Fibroblast of skin of abdomen (primary cell): Measurements from ENCODE around the gene PEX7.
"Not testable (repeated sequence)": the region's sequence is repeated elsewhere in the genome, so short reads cannot be mapped to it uniquely, and the experiment has no call there.

ENCODE experiments used
- DNase-seq: peaks from one replicate; pipeline ENCODE4 v3.0.0-alpha.2; 2013

The PEX7 gene

DNA sequence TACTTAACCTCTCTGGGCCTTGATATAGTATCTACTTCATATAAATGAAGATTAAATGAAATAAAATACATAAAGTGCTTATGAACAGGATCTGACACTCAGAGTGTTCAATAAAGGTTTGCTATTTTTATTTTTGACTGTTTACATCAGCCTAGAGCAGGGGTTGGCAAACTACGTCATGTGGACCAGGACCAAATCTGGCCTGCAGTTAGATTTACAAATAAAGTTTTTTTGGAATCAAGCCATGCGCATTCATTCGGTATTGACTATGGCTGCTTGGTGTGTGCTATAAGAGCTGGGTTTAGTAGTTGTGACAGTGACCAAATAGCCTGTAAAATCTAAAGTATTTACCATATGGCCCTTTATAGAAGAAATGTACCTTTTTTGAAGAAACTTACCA, 20.8 kb downstream of the PEX7 start:
- DNase-seq = no peak

DNA sequence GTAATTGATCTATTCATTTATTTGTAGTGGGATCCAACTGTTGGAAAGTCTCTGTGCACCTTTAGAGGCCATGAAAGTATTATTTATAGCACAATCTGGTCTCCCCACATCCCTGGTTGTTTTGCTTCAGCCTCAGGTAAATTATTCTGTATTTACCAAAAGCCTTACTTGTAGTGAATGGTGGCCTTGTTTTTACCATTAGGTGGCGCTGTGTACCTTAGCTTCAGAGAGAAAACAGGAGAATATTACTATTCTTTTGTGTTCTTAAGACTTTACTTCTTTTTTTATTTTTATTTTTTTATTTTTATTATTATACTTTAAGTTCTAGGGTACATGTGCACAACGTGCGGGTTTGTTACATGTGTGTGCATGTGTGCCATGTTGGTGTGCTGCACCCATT, 23.7 kb downstream of the PEX7 start:
- peak; percentile 38 for DNase-seq

DNA sequence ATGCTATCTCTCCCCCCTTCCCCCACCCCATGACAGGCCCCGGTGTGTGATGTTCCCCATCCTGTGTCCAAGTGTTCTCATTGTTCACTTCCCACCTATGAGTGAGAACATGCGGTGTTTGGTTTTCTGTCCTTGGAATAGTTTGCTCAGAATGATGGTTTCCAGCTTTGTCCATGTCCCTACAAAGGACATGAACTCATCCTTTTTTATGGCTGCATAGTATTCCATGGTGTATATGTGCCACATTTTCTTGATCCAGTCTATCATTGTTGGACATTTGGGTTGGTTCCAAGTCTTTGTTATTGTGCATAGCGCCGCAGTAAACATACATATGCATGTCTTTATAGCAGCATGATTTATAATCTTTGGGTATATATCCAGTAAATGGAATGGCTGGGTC, 24.1 kb downstream of the PEX7 start:
- not testable (repeated sequence) for DNase-seq

DNA sequence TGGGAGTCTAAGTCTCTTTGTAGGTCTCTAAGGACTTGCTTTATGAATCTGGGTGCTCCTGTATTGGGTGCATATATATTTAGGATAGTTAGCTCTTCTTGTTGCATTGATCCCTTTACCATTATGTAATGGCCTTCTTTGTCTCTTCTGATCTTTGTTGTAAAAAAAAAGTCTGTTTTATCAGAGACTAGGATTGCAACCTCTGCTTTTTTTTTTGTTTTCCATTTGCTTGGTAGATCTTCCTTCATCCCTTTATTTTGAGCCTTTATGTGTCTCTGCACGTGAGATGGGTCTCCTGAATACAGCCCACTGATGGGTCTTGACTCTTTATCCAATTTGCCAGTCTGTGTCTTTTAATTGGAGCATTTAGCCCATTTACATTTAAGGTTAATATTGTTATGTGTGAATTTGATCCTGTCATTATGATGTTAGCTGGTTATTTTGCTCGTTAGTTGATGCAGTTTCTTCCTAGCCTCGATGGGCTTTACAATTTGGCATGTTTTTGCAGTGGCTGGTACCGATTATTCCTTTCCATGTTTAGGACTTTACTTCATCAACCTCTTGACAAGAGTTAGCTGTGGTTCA, 27.7 kb downstream of the PEX7 start:
- DNase-seq = peak; percentile 20

DNA sequence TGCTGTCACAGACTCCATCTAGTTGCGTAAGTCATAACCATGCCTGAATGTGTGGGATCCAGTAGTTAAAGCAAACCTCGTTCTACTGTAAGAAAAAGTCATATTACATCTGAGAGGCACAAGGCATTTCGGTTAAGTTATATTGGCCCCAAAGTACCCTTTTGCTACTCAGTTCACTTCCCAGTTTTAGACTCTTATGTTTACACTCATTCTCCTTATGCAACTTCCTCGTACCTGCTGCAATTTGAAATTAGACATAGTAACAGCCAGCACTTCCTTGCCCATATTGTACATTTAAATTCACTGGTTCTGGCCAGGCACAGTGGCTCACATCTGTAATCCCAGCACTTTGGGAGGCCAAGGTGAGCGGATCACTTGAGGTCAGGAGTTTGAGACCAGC, 37.0 kb downstream of the PEX7 start:
- no peak for DNase-seq

DNA sequence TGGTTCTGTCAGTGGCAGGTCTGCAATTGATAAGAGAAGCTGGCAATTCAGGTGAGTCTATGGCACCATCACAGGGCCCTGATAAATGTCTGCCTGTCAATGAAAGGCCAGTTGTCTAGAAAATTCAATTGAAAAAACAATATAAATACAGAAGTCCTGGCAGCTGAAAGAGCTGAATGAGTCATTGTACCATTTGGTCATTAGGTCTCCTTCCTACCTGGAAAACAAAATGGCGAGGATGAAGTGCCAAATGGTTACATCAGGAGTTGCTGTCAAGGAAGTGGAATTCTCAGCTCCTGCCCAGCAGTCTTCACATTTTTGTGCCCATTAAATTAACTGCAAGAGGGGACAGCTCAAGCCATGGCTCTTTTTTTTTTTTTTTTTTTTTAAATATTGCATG, 37.7 kb downstream of the PEX7 start:
- no peak for DNase-seq

DNA sequence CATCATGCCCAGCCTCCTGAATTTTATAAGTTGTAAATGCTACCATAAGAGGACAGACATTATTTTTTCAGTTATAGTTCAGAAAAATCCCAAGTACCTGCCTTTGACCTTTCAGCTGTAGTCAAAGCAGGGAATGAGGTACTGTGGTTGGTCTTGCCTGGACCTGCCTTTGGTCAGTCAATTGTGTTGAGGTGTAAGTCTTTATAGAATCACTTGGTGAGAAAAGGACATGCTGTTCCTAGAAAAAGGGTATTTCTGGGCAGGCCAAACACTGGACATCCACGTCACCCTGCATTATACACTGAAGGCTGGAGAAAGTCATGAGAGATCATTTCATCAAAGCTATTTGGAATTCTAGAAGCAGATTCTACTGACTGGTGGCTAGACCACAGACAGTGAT, 40.3 kb downstream of the PEX7 start:
- no peak for DNase-seq

DNA sequence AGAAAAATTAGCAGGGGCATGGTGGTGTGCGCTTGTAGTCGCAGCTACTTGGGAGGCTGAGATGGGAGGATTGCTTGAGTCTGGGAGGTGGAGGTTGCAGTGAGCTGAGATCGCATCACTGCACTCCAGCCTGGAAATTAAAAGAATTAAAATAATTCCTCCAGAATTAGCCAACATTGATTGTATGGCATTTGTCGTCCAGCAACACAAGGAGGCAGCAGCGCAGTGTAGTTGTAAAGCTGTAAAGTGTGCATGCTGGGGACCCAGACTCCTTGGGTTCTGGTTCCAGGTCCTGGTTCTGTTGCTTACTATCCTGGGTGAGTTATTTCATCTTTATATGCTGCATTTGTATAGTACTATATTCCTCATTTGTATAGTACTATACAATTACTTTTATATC, 41.4 kb downstream of the PEX7 start:
- no peak for DNase-seq

DNA sequence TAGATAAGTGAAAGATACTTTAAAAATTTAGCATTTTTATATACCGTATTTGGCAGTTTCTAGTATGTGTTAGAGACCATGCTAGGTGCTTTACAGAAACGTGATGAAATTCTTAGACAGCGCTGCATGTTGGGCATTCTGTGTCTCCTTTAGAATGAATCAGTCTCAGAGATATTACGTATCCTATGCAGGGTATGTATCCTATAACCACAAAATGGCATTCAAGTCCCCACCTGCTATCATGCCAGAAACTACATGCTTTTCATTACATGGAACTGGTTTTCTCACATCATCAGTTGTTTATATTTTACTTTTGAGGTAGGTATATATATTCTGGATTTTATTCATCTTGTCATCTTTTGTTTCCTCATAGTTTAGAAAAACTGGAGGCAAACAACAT, 42.3 kb downstream of the PEX7 start:
- no peak for DNase-seq

DNA sequence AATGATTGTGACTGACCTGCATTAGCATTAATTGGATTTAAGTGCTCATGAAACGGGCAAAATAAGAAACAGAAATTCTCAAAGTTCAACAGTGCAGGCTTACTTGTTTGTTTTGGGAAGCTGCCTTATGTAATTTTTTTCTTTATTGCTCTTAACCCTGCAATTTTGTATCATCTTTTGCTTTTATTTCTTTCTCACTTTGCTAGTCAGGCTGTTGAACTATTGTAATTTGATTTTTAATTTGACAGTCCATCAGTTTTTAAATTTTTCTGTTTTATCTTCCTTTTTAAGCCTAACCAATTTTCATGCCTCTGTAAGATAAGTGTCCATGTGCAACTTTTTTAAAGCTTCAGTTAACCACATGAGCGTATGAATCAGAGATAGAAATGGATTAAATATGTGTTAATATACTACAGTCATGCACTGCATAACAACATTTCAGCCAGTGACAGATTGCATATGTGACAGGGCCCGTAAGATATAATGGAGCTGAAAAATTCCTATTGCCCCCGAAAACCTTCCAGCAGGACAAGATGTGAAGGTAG, 44.6 kb downstream of the PEX7 start:
- peak; percentile 14 for DNase-seq

DNA sequence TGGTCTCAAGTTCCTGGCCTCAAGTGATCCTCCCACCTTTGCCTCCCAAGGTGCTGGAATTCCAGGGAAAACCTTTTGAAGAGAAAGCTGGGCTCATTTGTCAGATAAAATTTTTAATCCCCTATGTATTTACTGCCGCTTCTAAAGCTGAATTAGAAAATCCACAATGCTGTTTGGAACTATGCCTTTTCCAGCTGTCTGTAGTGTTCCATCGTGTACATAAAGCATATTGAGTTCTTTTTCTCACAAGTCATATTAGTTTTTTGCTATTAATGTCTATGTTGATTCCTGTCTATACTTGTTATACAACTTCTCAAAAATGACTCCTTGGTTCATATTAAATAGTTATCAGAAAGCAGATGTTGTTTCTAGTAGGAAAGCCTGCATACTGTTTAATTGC, 47.1 kb downstream of the PEX7 start:
- DNase-seq = no peak

DNA sequence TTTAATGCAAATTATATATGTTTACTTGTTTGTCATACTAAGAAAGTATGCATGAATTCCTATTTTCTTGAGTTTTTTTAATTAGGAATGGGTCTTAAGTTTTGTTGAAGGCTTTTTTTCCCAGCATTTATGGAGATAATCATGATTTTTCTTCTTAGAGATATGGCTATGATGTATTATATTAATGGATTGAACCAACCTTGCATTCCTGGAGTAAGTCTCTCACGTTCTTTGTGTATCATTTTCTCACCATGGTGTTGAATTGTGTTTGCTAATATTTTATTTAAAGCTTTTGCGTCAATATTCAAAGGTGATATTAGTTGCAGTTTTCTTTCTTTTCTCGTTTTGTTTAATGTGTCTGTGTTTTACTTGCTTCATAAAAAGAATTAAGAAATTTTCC, 51.4 kb downstream of the PEX7 start:
- no peak for DNase-seq

DNA sequence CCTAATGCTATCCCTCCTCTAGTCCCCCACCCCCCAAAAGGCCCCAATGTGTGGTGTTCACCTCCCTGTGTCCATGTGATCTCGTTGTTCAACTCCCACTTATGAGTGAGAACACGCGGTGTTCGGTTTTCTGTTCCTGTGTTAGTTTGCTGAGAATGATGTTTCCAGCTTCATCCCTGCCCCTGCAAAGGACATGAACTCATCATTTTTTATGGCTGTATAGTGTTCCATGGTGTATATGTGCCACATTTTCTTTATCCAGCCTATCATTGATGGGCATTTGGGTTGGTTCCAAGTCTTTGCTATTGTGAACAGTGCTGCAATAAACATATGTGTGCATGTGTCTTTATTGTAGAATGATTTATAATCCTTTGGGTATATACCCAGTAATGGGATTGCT, 54.1 kb downstream of the PEX7 start:
- DNase-seq = not testable (repeated sequence)

DNA sequence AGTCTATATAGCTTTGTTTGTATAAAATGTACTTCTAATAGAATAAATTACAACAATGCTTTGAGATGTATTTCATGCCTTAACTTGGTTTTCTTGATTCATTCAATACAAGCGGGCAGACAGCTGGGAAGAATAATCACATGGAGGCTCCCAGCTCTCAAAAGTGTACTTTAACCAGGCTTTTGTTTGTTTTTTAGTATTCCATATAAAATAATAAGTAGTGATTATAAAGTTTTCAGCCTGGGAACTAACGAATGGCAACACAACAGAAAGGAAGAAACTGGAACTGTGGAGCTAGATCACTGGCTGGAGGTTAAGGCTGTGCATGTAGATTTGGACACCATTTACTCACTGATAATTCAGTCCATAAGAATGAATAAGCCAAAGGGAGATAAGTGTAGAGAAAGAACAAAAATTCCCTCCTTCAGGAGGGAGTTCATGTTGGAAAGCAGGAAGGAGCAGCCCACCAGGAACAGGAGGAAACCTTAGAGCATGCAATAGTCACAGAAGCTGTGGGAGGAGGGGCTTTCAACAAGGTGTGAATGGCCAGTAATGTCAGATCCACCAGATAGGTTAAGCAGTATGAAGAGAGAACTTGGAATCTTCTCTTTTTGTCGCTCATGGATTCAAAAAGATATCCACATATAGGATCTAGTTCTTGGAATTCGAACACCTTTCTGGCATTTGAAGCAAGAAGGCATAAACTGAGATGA, 58.5 kb downstream of the PEX7 start:
- no peak for DNase-seq

DNA sequence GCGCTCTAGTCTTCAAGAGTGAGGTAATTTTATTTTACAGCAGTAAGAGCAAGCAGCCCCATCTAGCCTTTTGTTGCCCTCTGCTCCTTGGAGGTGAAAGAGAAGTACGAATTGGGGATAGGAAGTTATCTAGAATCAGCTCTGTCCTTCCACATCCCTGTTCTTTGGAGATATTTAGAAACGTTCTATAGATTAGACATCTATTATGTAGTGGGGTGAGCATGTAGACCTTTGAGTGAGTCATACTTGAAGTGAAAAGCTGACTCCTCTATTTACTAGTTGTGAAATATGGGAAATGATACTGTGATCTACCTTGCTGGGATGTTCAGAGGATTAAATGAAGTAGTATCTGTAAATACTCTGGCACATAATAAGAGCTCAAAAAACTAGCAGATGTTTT, 63.7 kb downstream of the PEX7 start:
- DNase-seq = no peak

DNA sequence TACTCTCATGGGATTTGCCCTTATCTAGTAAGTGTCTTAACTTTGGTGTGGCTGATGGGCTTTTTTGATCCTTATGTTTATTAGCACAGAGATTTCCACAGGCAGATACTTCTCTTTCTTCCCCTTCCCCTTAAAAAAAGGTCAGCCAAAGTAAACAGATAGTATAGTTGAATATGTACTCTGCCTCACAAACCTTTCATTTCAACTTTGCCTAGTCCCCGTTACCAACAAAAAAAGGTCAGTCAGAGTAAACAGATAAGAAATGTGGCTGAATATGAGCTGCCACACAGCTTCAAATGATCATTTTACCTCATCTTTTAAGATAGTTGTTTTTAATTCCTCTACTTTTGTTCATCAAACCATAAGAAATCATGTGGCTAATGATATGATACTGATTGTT, 65.6 kb downstream of the PEX7 start:
- no peak for DNase-seq

DNA sequence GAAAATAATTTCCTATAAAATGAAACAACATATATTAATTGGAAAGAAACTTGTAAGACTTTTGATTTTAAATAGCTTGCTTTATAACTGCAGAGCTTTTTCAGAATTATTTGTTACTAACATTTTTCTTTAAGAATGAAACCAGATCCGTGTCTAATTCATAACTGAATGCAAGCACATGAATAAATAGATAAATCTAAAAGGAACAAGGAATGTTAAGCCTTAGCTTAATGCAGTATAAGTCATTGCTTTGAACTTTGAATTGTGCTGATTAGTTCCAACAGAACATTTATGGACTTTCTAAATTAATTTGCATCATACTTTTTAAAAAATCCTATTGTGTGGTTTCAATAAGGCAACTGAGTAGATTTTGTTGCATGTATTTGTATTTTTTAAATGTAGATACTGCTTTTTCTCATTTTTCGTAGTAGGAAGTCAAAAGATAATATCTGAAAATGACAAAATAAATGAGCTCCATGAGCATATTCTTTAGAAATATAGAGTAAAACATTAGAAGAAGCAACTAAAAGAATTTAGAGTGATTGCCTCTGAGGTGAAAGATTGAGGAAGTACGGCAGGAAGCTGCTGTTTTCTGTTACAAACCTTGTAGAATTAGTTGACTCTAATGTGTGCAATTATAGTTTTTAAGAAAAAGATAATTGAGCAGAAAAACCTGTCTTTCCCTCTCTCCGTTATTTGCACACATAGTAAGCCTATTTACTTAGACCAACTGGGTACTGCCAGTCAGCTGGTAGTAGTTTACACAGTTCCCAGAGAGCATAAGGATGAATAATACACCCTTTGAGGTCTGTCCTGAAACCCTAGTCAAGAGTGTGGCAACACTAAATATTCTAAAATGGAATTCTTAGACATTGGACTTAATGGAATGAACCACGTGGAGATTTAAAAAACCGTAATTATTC, 67.1 kb downstream of the PEX7 start:
- DNase-seq = peak; percentile 10

DNA sequence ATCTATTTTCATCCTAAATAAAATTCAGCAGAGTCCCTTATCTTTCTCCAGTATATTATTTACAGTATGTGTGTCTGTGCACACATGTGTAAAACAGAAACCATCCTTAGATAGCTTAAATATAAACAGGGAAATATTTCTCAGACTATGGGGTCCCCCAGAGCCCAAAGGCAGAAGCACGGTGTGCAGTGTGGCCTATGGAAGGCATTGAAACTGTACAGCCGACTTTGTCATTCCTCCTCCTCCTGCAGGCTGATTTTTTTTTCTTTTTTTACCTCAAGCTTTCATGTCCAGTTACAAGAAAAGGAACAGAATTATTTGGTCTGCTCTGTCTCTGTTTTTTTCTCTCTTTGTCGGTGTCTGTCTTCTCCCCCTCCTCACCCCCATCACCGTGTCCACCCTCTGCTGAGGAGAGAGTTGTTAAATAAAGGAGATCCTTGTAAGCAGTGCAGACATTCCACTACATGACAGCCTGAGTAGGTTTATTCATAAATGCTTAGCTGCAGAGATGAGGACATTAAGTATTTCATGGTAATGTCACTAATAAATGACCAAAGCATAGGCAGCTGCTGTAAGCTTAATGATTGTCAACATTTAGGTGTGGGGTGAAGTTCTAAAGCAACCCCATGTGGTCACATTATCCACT, 67.9 kb downstream of the PEX7 start:
- no peak for DNase-seq

DNA sequence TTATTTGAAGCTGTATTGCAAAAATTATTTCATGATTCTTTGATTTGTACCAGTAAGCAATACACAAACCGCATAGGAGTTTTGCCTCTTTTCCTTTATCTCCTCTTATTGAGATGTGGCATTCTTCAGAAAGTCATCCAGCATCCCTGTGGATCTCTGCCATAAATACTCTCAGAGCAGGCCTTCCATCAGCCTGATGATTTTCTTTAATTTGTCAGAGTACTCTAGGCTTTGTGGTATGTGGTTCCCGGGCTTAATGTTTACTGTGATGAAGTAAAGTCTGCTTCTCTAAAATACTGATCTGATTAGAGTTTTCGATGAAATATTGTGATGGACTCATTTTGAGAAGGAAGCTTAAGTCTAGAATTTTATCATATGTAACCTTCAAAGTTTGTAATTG, 68.6 kb downstream of the PEX7 start:
- DNase-seq = peak; percentile 21

DNA sequence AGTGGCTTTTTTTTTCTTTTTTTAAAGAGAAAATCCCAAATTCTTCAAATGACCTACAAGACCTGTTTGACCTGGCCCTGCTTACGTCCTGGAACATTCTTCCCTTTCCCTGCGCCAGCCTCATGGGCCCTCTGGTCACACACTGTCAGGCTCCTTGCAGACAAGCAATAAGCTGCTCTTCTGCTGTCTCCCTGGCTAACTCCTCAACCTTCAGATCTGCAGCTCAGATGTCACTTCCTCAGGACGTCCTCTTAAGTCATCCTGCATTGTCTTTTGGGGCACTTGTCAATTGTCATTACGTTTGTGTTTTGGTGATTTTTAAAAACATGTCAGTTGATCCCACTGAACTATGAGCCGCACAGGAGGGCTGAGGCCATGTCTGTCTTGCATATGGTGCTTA, 70.8 kb downstream of the PEX7 start:
- DNase-seq = no peak

DNA sequence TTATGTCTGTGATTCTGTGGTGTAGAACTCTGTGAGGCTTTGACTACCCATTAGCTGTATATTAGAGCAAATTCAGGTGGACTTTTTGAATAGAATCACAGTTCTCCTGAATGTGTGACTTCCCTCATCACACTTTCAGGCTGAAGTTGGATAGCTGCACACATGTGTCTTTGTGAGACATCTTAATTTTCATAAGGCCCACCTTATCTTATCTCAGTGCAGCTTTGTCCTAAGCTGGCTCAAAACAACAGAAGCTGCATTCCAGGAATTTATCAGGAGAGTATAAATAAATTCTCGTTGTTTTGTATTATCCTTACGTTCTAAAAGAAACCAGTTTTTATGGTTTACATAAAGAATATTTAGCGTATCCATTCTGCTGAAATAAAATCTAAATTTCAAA, 73.5 kb downstream of the PEX7 start:
- no peak for DNase-seq

DNA sequence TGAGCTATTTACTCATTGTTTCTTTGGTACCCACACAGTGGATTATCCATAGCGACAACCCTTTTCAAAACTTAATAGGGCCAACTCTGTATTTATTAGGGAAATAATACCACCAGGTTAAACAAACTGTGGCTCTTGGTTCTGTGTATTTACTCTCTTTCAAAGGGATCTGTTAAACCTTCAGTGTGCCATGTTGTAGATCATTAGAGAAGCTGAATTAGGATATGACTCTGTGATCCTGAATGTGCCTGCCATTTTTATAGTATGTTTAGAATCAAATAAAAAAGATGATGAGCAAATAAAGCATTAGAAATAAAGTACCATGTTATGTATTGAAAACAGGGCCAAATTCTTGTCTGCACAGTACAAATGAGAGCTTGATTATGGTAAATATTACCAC, 74.7 kb downstream of the PEX7 start:
- DNase-seq = no peak

DNA sequence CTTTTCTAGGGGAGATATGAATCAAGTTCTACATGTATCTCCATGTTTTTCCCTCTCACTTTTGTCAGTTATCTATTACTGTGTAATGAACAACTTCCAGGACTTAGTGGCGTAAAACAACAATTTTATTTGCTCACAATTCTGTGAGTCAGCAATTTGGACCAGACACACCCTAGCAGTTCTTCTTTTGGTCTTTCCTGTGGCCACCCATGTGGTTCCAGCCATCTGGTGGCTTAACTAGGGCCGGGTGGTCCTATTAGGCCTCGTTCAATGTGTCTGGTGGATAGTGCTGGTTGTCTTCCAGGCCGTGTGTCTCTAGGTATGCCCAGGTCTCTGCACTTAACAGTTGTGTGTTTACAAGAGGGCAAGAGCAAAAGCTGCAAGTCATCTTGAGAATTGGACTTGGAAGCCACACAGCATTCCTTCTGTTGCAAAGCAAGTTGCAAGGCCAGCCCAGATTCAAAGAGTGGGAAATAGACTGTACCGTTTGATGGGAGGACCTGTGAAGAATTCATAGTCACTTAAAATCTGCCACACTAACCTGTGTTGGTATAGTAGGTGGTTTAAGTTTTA, 78.9 kb downstream of the PEX7 start:
- no peak for DNase-seq
